GM23338 (cell line): ENCODE measurements around the gene SPCS2.

Experiments used
- EZH2 ChIP-seq: fragments of 200-600 bp; sonication (generic); IDR thresholded peaks from one replicate; pipeline ENCODE4 v1.8.0; 2017; ENCODE audit warnings: antibody characterized with exemption, mild to moderate bottlenecking, low read depth; ENCODE audit not compliant: unreplicated experiment
- TF ChIP-seq, protein P1 (sequence below), 2 experiments: fragments of 200-600 bp in 1 of 2; sonication (generic) in 1 of 2; conservative IDR thresholded peaks; 2 replicates each; pipeline versions ENCODE4 v1.5.1 to v1.6.1; 2016 to 2017; ENCODE audit warnings: antibody characterized with exemption in 2 of 2, low read depth in 2 of 2, mild to moderate bottlenecking in 2 of 2, moderate library complexity in 1 of 2

DNA sequence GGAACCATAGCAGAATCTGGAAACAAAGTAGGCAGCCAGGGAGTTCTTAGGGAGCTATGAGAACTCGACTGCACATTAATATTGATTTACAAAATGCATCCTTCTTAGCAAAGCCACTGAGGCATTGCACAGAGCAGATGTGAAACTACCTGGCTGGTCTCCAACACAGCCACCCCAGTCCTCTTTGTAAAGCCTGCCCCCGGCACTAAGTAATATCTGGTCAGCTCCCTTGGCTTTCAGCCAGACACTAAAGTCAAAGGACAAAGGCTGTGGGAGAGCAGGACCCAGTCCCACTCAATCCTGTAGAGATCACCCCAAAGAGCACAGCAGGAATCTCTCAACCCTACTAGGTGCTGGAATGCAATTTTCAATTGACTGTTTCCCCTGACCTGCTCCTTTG, 13.0 kb upstream of the SPCS2 start:
- TF ChIP-seq, protein P1, sequence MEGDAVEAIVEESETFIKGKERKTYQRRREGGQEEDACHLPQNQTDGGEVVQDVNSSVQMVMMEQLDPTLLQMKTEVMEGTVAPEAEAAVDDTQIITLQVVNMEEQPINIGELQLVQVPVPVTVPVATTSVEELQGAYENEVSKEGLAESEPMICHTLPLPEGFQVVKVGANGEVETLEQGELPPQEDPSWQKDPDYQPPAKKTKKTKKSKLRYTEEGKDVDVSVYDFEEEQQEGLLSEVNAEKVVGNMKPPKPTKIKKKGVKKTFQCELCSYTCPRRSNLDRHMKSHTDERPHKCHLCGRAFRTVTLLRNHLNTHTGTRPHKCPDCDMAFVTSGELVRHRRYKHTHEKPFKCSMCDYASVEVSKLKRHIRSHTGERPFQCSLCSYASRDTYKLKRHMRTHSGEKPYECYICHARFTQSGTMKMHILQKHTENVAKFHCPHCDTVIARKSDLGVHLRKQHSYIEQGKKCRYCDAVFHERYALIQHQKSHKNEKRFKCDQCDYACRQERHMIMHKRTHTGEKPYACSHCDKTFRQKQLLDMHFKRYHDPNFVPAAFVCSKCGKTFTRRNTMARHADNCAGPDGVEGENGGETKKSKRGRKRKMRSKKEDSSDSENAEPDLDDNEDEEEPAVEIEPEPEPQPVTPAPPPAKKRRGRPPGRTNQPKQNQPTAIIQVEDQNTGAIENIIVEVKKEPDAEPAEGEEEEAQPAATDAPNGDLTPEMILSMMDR (conservative IDR thresholded peaks at IDR 0.05; ENCODE audit: low read depth in 2 of 2): no peak
- no peak for TF ChIP-seq EZH2
